Measurements from ENCODE around the gene MPZL2.

- no peak for TF ChIP-seq EZH2 (IDR thresholded peaks at IDR 0.05)
- TF ChIP-seq, protein P1, sequence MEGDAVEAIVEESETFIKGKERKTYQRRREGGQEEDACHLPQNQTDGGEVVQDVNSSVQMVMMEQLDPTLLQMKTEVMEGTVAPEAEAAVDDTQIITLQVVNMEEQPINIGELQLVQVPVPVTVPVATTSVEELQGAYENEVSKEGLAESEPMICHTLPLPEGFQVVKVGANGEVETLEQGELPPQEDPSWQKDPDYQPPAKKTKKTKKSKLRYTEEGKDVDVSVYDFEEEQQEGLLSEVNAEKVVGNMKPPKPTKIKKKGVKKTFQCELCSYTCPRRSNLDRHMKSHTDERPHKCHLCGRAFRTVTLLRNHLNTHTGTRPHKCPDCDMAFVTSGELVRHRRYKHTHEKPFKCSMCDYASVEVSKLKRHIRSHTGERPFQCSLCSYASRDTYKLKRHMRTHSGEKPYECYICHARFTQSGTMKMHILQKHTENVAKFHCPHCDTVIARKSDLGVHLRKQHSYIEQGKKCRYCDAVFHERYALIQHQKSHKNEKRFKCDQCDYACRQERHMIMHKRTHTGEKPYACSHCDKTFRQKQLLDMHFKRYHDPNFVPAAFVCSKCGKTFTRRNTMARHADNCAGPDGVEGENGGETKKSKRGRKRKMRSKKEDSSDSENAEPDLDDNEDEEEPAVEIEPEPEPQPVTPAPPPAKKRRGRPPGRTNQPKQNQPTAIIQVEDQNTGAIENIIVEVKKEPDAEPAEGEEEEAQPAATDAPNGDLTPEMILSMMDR (IDR thresholded peaks at IDR 0.05), result no peak
Measured at GRCh38 chr11:118238421-118238820, 25.7 kb downstream of the MPZL2 start.

Data from neural progenitor cell (in vitro differentiated cells).